ENCODE data around the gene PLPPR1. TPM values are rescaled to one million over a fixed set of nuclear protein-coding genes. Genes with fewer than 3 reads are reported as not detected.

PLPPR1 gene
- total RNA-seq, 1 experiment from 2014 or later = not detected

- CTCF ChIA-PET = no interaction called here
- Histone ChIP-seq H3K4me2 (ENCODE audit: low read length) (no peak overlapping the region), H3K36me3 (ENCODE audit: control insufficient read depth in 1 of 2, insufficient read depth in 2 of 2, low read length in 2 of 2) (no peaks in the 10 kb centered on the region), H3K27ac (ENCODE audit: low read depth, low read length) (no peak overlapping the region), H4K20me1 (ENCODE audit: insufficient read depth) (no peaks in the 10 kb centered on the region), H3K9me3 (ENCODE audit: control insufficient read depth in 1 of 2, insufficient read depth in 1 of 2, low read depth in 1 of 2, low read length in 2 of 2) (no peaks in the 10 kb centered on the region), H3K9ac (ENCODE audit: low read length) (no peak overlapping the region), H3K79me2 (ENCODE audit: insufficient read depth, low read length) (no peaks in the 10 kb centered on the region), H2AFZ (ENCODE audit: low read depth, low read length, poor library complexity, severe bottlenecking) (no peak overlapping the region), H3K4me3 (replicated peaks in 1 of 2; ENCODE audit: low read depth in 1 of 2, low read length in 2 of 2) (no peak overlapping the region), H3K27me3 (ENCODE audit: insufficient read depth, low read length) (peaks cover 17% of the 10 kb centered on the region; the same call in 1 of the 2 replicates), H3K9me2 (ENCODE audit: insufficient read depth) (no peaks in the 10 kb centered on the region), H3K4me1 (ENCODE audit: control insufficient read depth in 1 of 2, insufficient read depth in 2 of 2, low read length in 2 of 2) (no peaks in the 10 kb centered on the region)
- TF ChIP-seq SRF (IDR thresholded peaks at IDR 0.05; ENCODE audit: low read depth) = no peak
- TF ChIP-seq ATF3 (IDR thresholded peaks at IDR 0.05) = no peak
- no peak for TF ChIP-seq EZH2phosphoT487 (IDR thresholded peaks at IDR 0.05; ENCODE audit: borderline replicate concordance)
- TF ChIP-seq ZFX (IDR thresholded peaks at IDR 0.05) = no peak
- TF ChIP-seq POLR2A (IDR thresholded peaks at IDR 0.05; ENCODE audit: borderline replicate concordance, extremely low read depth, insufficient read depth, insufficient read length) = no peak
- no peak for TF ChIP-seq JUND (IDR thresholded peaks at IDR 0.05)
- ATAC-seq = no peak
- no peak for DNase-seq (ENCODE audit: low read depth, low spot score)
- RAD21 ChIA-PET (ENCODE audit: low non-redundant PET in 1 of 2, low total read pairs in 2 of 2, uncharacterized antibody in 2 of 2, unreplicated experiment in 2 of 2) = no interaction called here
- intact Hi-C loops (cut with micrococcal nuclease) = no loop called here
- POLR2A ChIA-PET = no interaction called here
- BruUV-seq (replicated peaks) = no TSS peak
These were observed 110.6 kb downstream of the PLPPR1 start for GRCh38 chr9:101139082-101139481.

- H3K27me3 ChIP-seq (ENCODE audit: insufficient read depth, low read length) = peaks cover 12% of the 10 kb centered on the region; the same call in 1 of the 2 replicates
- H3K27ac ChIP-seq (ENCODE audit: low read depth, low read length) = no peak overlapping the region
- H3K4me1 ChIP-seq (ENCODE audit: control insufficient read depth in 1 of 2, insufficient read depth in 2 of 2, low read length in 2 of 2) = no peaks in the 10 kb centered on the region
- no TSS peak for BruUV-seq (replicated peaks)
- H3K4me2 ChIP-seq (ENCODE audit: low read length) = no peak overlapping the region
- no peak for TF ChIP-seq EZH2 (IDR thresholded peaks at IDR 0.05)
- POLR2A ChIA-PET = no interaction called here
- H3K4me3 ChIP-seq (replicated peaks in 1 of 2; ENCODE audit: low read depth in 1 of 2, low read length in 2 of 2) = no peak overlapping the region
- intact Hi-C loops (cut with micrococcal nuclease) = no loop called here
- ATAC-seq = no peak
- no peak overlapping the region for H3K9ac ChIP-seq (ENCODE audit: low read length)
- H3K79me2 ChIP-seq (ENCODE audit: insufficient read depth, low read length) = no peaks in the 10 kb centered on the region
- no peaks in the 10 kb centered on the region for H3K9me3 ChIP-seq (ENCODE audit: control insufficient read depth in 1 of 2, insufficient read depth in 1 of 2, low read depth in 1 of 2, low read length in 2 of 2)
- DNase-seq (ENCODE audit: low read depth, low spot score) = no peak
- RAD21 ChIA-PET (ENCODE audit: low non-redundant PET in 1 of 2, low total read pairs in 2 of 2, uncharacterized antibody in 2 of 2, unreplicated experiment in 2 of 2) = no interaction called here
- no peak overlapping the region for H2AFZ ChIP-seq (ENCODE audit: low read depth, low read length, poor library complexity, severe bottlenecking)
- no peaks in the 10 kb centered on the region for H3K9me2 ChIP-seq (ENCODE audit: insufficient read depth)
- CTCF ChIA-PET = no interaction called here
- no peaks in the 10 kb centered on the region for H4K20me1 ChIP-seq (ENCODE audit: insufficient read depth)
- H3K36me3 ChIP-seq (ENCODE audit: control insufficient read depth in 1 of 2, insufficient read depth in 2 of 2, low read length in 2 of 2) = no peaks in the 10 kb centered on the region
These were observed 112.2 kb downstream of the PLPPR1 start for GRCh38 chr9:101140764-101141163.
